22Rv1 (cell line): ENCODE data around the gene CEP85.

Experiments used
- CTCF ChIP-seq: fragments of 450-650 bp; IDR thresholded peaks from 2 replicates; pipeline ENCODE4 v1.5.1; 2017; ENCODE audit warnings: mild to moderate bottlenecking
- ZFX ChIP-seq: fragments of 450-650 bp; IDR thresholded peaks from 2 replicates; pipeline ENCODE4 v1.6.1; 2017; ENCODE audit warnings: antibody characterized with exemption, borderline replicate concordance

DNA sequence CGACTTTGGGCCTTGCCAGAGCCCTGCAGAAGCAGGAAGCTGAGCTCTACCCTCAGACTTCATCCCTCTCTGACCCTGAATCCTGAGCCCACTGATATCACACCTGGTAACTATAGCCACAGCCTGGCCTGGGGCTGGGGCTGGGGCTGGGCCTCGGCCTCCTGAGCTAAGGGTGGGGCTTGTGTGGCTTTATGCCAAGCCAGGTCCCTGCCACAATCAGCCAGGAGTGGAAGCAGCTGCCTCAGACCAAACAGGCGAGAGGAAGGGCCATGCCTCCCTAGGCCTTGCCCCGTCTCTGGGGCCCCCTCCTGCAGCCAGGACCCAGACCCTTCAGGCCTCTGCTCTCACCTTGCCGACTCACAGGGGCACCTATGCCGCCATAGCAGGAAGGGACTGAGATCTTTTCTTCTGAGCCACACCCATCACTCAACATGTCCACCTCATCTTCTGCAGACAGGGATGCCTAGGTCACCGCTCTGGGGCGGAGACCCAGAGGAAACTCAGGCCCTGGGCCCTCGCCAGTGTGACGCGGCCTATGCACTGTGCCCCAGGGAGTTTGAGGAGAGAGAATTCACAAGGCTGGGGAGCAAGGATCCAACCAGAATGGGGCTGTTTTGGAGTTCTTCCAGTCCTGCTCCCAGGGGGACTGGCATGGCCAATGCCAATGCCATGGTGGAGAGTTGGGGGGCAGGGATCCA lies 66.7 kb downstream of the CEP85 start:
- no peak for TF ChIP-seq CTCF
- TF ChIP-seq ZFX = no peak
